IMR-90 (cell line): ENCODE measurements around the gene PBRM1. TPM values are rescaled to one million over a fixed set of nuclear protein-coding genes. Genes with fewer than 3 reads are reported as not detected.

Experiments used
- ATAC-seq: fragments of 200-7000 bp; cut with Tn5 transposase; 2 replicates; pipeline ENCODE4 v1.9.1; 2020; ENCODE audit warnings: low read depth, mild to moderate bottlenecking, moderate library complexity
- BruUV-seq: library from RNA; stranded (reverse); fragments of 400-500 nt; replicated peaks from 2 replicates; lab custom pipeline; 2021; lab: Mats Ljungman, UMichigan
- CTCF ChIA-PET: fragments of 300-600 bp; formaldehyde crosslinking; extraction: SDS; loops from one replicate; lab custom pipeline; 2021; ENCODE audit warnings: antibody characterized with exemption; lab: Yijun Ruan, JAX
- POLR2A ChIA-PET: fragments of 300-600 bp; sonication (Branson Sonifier 250); formaldehyde crosslinking; loops from one replicate; lab custom pipeline; 2022; ENCODE audit warnings: antibody characterized with exemption; ENCODE audit not compliant: unreplicated experiment; lab: Charles Lee
- DNase-seq: peaks from one replicate; pipeline ENCODE4 v3.0.0; 2013
- H2AFZ ChIP-seq: replicated peaks from 2 replicates; pipeline ENCODE3; 2013; ENCODE audit warnings: low read length, mild to moderate bottlenecking; ENCODE audit not compliant: poor library complexity
- H2AK5ac ChIP-seq: 2 replicates; pipeline ENCODE4 v1.6.1; 2013; ENCODE audit warnings: low read depth, low read length, inconsistent platforms
- H2AK9ac ChIP-seq: replicated peaks from 2 replicates; pipeline ENCODE3; 2013; ENCODE audit warnings: mild to moderate bottlenecking, low read depth, low read length, moderate library complexity; ENCODE audit not compliant: poor library complexity
- H2BK120ac ChIP-seq: 2 replicates; pipeline ENCODE4 v1.6.1; 2013; ENCODE audit warnings: low read depth, low read length, inconsistent platforms
- H2BK15ac ChIP-seq: 3 replicates; pipeline ENCODE4 v1.6.1; 2013; ENCODE audit warnings: low read depth, low read length, inconsistent platforms
- H2BK20ac ChIP-seq: 2 replicates; pipeline ENCODE4 v1.6.1; 2013; ENCODE audit warnings: low read depth, mild to moderate bottlenecking, inconsistent platforms, low read length, moderate library complexity
- H2BK5ac ChIP-seq: 2 replicates; pipeline ENCODE4 v1.6.1; 2013; ENCODE audit warnings: mild to moderate bottlenecking, low read depth, low read length, inconsistent platforms; ENCODE audit not compliant: poor library complexity, severe bottlenecking
- H3K14ac ChIP-seq: replicated peaks from 2 replicates; pipeline ENCODE4 v1.6.1; 2013; ENCODE audit warnings: low read depth, low read length, inconsistent platforms
- H3K18ac ChIP-seq: 2 replicates; pipeline ENCODE4 v1.6.1; 2013; ENCODE audit warnings: low read depth, low read length, control low read depth
- H3K23ac ChIP-seq: 2 replicates; pipeline ENCODE4 v1.6.1; 2013; ENCODE audit warnings: low read depth, low read length, inconsistent platforms
- H3K27ac ChIP-seq: 2 replicates; pipeline ENCODE4 v1.5.1; 2013; ENCODE audit warnings: mild to moderate bottlenecking, control low read depth, low read length; ENCODE audit not compliant: insufficient read depth
- H3K27me3 ChIP-seq: 2 replicates; pipeline ENCODE4 v1.6.1; 2013; ENCODE audit warnings: low read length; ENCODE audit not compliant: control insufficient read depth, insufficient read depth
- H3K36me3 ChIP-seq: 2 replicates; pipeline ENCODE4 v1.6.1; 2013; ENCODE audit warnings: low read length, mixed read lengths; ENCODE audit not compliant: control insufficient read depth, insufficient read depth
- H3K4ac ChIP-seq: 2 replicates; pipeline ENCODE4 v1.6.1; 2013; ENCODE audit warnings: low read depth, low read length, inconsistent platforms
- H3K4me1 ChIP-seq: 2 replicates; pipeline ENCODE4 v1.6.1; 2013; ENCODE audit warnings: low read length, mixed read lengths; ENCODE audit not compliant: control insufficient read depth, insufficient read depth
- H3K4me2 ChIP-seq: 2 replicates; pipeline ENCODE4 v1.6.1; 2013; ENCODE audit warnings: low read depth, mild to moderate bottlenecking, control low read depth, low read length, moderate library complexity
- H3K4me3 ChIP-seq: 2 replicates; pipeline ENCODE4 v1.5.1; 2013; ENCODE audit warnings: low read depth, mild to moderate bottlenecking, control low read depth, low read length, moderate library complexity; ENCODE audit not compliant: insufficient read depth
- H3K56ac ChIP-seq: 2 replicates; pipeline ENCODE4 v1.6.1; 2013; ENCODE audit warnings: low read length, inconsistent platforms; ENCODE audit not compliant: insufficient read depth; ENCODE audit errors: extremely low read depth
- H3K79me1 ChIP-seq, 2 experiments: 2 replicates each; pipeline ENCODE4 v1.6.1; 2013; ENCODE audit warnings: low read length in 2 of 2, inconsistent platforms in 1 of 2, low read depth in 1 of 2
- H3K9ac ChIP-seq: 2 replicates; pipeline ENCODE4 v1.6.1; 2013; ENCODE audit warnings: low read depth, low read length, control low read depth
- H3K9me1 ChIP-seq: 2 replicates; pipeline ENCODE4 v1.6.1; 2013; ENCODE audit warnings: low read length, inconsistent platforms; ENCODE audit not compliant: insufficient read depth
- H3K9me3 ChIP-seq: 2 replicates; pipeline ENCODE4 v1.6.1; 2013; ENCODE audit warnings: low read length; ENCODE audit not compliant: control insufficient read depth, insufficient read depth
- H4K20me1 ChIP-seq: 2 replicates; pipeline ENCODE4 v1.6.1; 2013; ENCODE audit warnings: low read length, inconsistent platforms; ENCODE audit not compliant: insufficient read depth
- H4K5ac ChIP-seq: 2 replicates; pipeline ENCODE4 v1.6.1; 2013; ENCODE audit warnings: mild to moderate bottlenecking, low read depth, low read length, control low read depth
- H4K8ac ChIP-seq, 2 experiments: 2 replicates each; pipeline ENCODE4 v1.6.1; 2013; ENCODE audit warnings: low read depth in 2 of 2, low read length in 2 of 2, control low read depth in 1 of 2, inconsistent platforms in 1 of 2
- H4K91ac ChIP-seq: 2 replicates; pipeline ENCODE4 v1.6.1; 2013; ENCODE audit warnings: low read depth, low read length, inconsistent platforms; ENCODE audit not compliant: insufficient read depth
- BHLHE40 ChIP-seq: fragments of 150-350 bp; IDR thresholded peaks from 2 replicates; pipeline ENCODE4 v1.6.1; 2016; ENCODE audit warnings: mild to moderate bottlenecking, low read depth, low read length
- CEBPB ChIP-seq: IDR thresholded peaks from 2 replicates; pipeline ENCODE4 v1.6.1; 2012; ENCODE audit warnings: low read depth, low read length, improper control_type of control experiment
- CHD1 ChIP-seq: IDR thresholded peaks from 2 replicates; pipeline ENCODE4 v1.6.1; 2012; ENCODE audit warnings: low read depth, low read length, improper control_type of control experiment
- CTCF ChIP-seq: conservative IDR thresholded peaks from 2 replicates; pipeline ENCODE4 v1.5.1; 2012; ENCODE audit warnings: mild to moderate bottlenecking, low read depth, low read length, improper control_type of control experiment
- FOS ChIP-seq: fragments of 150-350 bp; IDR thresholded peaks from 2 replicates; pipeline ENCODE4 v1.6.1; 2016; ENCODE audit warnings: low read depth, low read length
- MAFK ChIP-seq: IDR thresholded peaks from 2 replicates; pipeline ENCODE4 v1.6.1; 2012; ENCODE audit warnings: low read depth, low read length, improper control_type of control experiment
- MAZ ChIP-seq: IDR thresholded peaks from 2 replicates; pipeline ENCODE4 v1.6.1; 2012; ENCODE audit warnings: low read depth, mild to moderate bottlenecking, low read length, improper control_type of control experiment, moderate library complexity, borderline replicate concordance
- MXI1 ChIP-seq: IDR thresholded peaks from 2 replicates; pipeline ENCODE4 v1.6.1; 2012; ENCODE audit warnings: low read depth, mild to moderate bottlenecking, low read length, moderate library complexity, borderline replicate concordance
- NFE2L2 ChIP-seq: fragments of 150-350 bp; IDR thresholded peaks from 2 replicates; pipeline ENCODE4 v1.6.1; 2016; ENCODE audit warnings: low read depth, mild to moderate bottlenecking, low read length
- POLR2A ChIP-seq: IDR thresholded peaks from 2 replicates; pipeline ENCODE4 v1.6.1; 2012; ENCODE audit warnings: mild to moderate bottlenecking, low read depth, low read length
- RAD21 ChIP-seq: IDR thresholded peaks from 2 replicates; pipeline ENCODE4 v1.6.1; 2012; ENCODE audit warnings: low read length, improper control_type of control experiment
- RCOR1 ChIP-seq: IDR thresholded peaks from 2 replicates; pipeline ENCODE4 v1.6.1; 2012; ENCODE audit warnings: mild to moderate bottlenecking, low read length, improper control_type of control experiment; ENCODE audit not compliant: insufficient replicate concordance
- RFX5 ChIP-seq: IDR thresholded peaks from 2 replicates; pipeline ENCODE4 v1.8.0; 2012; ENCODE audit warnings: low read depth, mild to moderate bottlenecking, low read length, moderate library complexity
- SMC3 ChIP-seq: fragments of 150-350 bp; IDR thresholded peaks from 2 replicates; pipeline ENCODE4 v1.6.1; 2016; ENCODE audit warnings: low read depth, mild to moderate bottlenecking, antibody characterized with exemption, low read length, moderate library complexity
- WGBS, 2 experiments: methylation state at CpG; one replicate each; pipeline versions ENCODE4 v1.1.5 to v1.1.7; 2013; ENCODE audit warnings: missing lambda C conversion rate in 2 of 2; ENCODE audit not compliant: insufficient read length in 1 of 2; ENCODE audit errors: extremely low coverage in 2 of 2; 5-methylcytosine and 5-hydroxymethylcytosine counted together
- dilution Hi-C: fragments of 300-500 bp; cut with HindIII; formaldehyde crosslinking; loops from one replicate; pipeline ENCODE4 v1.14.3; 2018; ENCODE audit warnings: low sequenced_read_pairs; ENCODE audit not compliant: unreplicated experiment
- in situ Hi-C: fragments of 300-500 bp; cut with MboI; formaldehyde crosslinking; loops from 3 replicates; pipeline ENCODE4 v1.14.3; 2019; ENCODE audit warnings: low sequenced_read_pairs, inconsistent platforms, mixed read lengths
- intact Hi-C: fragments of 100-400 bp; cut with micrococcal nuclease; formaldehyde crosslinking; loops from 2 replicates; pipeline ENCODE4 v1.10.0; 2022
- polyA plus RNA-seq, 3 experiments: library from polyadenylated mRNA; depleted of rRNA; stranded (reverse); fragments of >200 nt; gene quantifications; 2 replicates each; pipeline ENCODE4 v1.2.3, GENCODE V29; 2012; ENCODE audit warnings: low replicate concordance in 1 of 3
- total RNA-seq: library from RNA; depleted of rRNA; stranded (reverse); fragments of >200 nt; gene quantifications from 2 replicates; pipeline ENCODE4 v1.2.3, GENCODE V29; 2012
- TF ChIP-seq, protein P1 (sequence below): fragments of 150-350 bp; IDR thresholded peaks from 2 replicates; pipeline ENCODE4 v1.6.1; 2017; ENCODE audit warnings: mild to moderate bottlenecking, antibody characterized with exemption, low read length, low read depth
- TF ChIP-seq, protein P2 (sequence below): fragments of 150-350 bp; IDR thresholded peaks from 2 replicates; pipeline ENCODE4 v1.6.1; 2016; ENCODE audit warnings: low read depth, mild to moderate bottlenecking, low read length, moderate library complexity, borderline replicate concordance

Gene PBRM1
- total and polyA plus RNA-seq, 2 of the 4 experiments (the other 2 are of a cell fraction): 16.5 to 72.6 TPM

GRCh38 chr3:52568069-52568468 lies 117.6 kb downstream of the PBRM1 start:
- H4K8ac ChIP-seq: no peak overlapping the region
- intact Hi-C loops: no loop called here
- H2BK5ac ChIP-seq: no peak overlapping the region
- no peak overlapping the region for H3K4me3 ChIP-seq
- H3K9me1 ChIP-seq: no peaks in the 10 kb centered on the region; the same call in 1 of the 2 replicates
- TF ChIP-seq CEBPB: no peak
- no peak for TF ChIP-seq CHD1
- TF ChIP-seq RAD21: no peak
- no peak for TF ChIP-seq MAZ
- TF ChIP-seq, protein P1, sequence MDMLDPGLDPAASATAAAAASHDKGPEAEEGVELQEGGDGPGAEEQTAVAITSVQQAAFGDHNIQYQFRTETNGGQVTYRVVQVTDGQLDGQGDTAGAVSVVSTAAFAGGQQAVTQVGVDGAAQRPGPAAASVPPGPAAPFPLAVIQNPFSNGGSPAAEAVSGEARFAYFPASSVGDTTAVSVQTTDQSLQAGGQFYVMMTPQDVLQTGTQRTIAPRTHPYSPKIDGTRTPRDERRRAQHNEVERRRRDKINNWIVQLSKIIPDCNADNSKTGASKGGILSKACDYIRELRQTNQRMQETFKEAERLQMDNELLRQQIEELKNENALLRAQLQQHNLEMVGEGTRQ: no peak
- no peak for TF ChIP-seq POLR2A
- TF ChIP-seq SMC3: no peak
- TF ChIP-seq FOS: no peak
- TF ChIP-seq RFX5: no peak
- TF ChIP-seq MAFK: no peak
- no peak for TF ChIP-seq CTCF
- TF ChIP-seq, protein P2, sequence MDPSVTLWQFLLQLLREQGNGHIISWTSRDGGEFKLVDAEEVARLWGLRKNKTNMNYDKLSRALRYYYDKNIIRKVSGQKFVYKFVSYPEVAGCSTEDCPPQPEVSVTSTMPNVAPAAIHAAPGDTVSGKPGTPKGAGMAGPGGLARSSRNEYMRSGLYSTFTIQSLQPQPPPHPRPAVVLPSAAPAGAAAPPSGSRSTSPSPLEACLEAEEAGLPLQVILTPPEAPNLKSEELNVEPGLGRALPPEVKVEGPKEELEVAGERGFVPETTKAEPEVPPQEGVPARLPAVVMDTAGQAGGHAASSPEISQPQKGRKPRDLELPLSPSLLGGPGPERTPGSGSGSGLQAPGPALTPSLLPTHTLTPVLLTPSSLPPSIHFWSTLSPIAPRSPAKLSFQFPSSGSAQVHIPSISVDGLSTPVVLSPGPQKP: no peak
- no peak for TF ChIP-seq MXI1
- TF ChIP-seq BHLHE40: no peak
- no peak for TF ChIP-seq RCOR1
- no peak for TF ChIP-seq NFE2L2
- H3K23ac ChIP-seq: no peak overlapping the region
- no peak overlapping the region for H2AK5ac ChIP-seq
- H3K18ac ChIP-seq: no peak overlapping the region
- ChIA-PET POLR2A (no interaction called here), CTCF (interaction anchor here (0.8 kb wide), 1 partner anchor 9 kb away, joined by 3 read pairs; no protein-coding TSS in a partner anchor)
- no peak overlapping the region for H4K91ac ChIP-seq
- BruUV-seq: no TSS peak
- H4K20me1 ChIP-seq: no peaks in the 10 kb centered on the region
- in situ Hi-C loops: no loop called here
- H3K79me1 ChIP-seq: peaks cover 3 to 18% of the 10 kb centered on the region in 2 experiments; a peak in 3 of 4 replicates
- no peak overlapping the region for H2AK9ac ChIP-seq
- H2BK120ac ChIP-seq: no peak overlapping the region
- no peak for ATAC-seq
- H3K56ac ChIP-seq: no peak overlapping the region
- dilution Hi-C loops: no loop called here
- DNase-seq: no peak
- no peak overlapping the region for H3K14ac ChIP-seq
- no peak overlapping the region for H2BK20ac ChIP-seq
- H2BK15ac ChIP-seq: no peak overlapping the region
- no peak overlapping the region for H3K27ac ChIP-seq
- H3K4me2 ChIP-seq: no peak overlapping the region
- peaks cover 4% of the 10 kb centered on the region for H3K4me1 ChIP-seq
- no peak overlapping the region for H3K4ac ChIP-seq
- H4K5ac ChIP-seq: no peak overlapping the region
- H3K9me3 ChIP-seq: no peaks in the 10 kb centered on the region
- no peak overlapping the region for H3K9ac ChIP-seq
- no peak overlapping the region for H2AFZ ChIP-seq
- 92% methylated on average over 2 of the region's 2 CpGs; no CpG with 5 or more reads in 1 of the 2 experiments for WGBS, 2 experiments
- H3K36me3 ChIP-seq: peaks cover 9% of the 10 kb centered on the region
- H3K27me3 ChIP-seq: no peaks in the 10 kb centered on the region
